ENCODE measurements around the gene AAK1.
"Not testable (repeated sequence)": the region's sequence is repeated elsewhere in the genome, so short reads cannot be mapped to it uniquely, and the experiment has no call there.

The AAK1 gene

DNA sequence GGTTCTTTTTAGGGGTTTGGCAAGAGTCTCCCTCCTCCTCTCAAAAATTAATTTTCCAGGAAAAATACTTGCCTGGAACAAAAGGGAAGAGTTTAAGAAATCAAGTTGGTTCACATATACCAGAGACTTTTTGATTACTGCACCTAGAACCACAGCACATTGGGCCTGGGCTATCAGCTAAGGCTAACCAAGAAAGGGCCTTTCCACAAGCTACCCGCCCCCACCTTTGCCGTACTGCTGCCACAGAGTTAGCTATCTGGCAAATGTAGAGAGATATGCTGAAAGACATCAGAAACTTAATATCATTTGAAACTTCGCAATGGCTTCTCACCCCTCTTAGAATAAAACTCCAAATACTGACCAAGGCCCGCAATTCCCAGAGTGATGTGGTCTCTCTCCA, 76.9 kb downstream of the AAK1 start:
- DNase-seq: no peak

GRCh38 chr2:69565431-69565839, 78.1 kb downstream of the AAK1 start:
- DNase-seq: no peak

- no peak for DNase-seq
These were observed 78.9 kb downstream of the AAK1 start for GRCh38 chr2:69564604-69565003.

DNA sequence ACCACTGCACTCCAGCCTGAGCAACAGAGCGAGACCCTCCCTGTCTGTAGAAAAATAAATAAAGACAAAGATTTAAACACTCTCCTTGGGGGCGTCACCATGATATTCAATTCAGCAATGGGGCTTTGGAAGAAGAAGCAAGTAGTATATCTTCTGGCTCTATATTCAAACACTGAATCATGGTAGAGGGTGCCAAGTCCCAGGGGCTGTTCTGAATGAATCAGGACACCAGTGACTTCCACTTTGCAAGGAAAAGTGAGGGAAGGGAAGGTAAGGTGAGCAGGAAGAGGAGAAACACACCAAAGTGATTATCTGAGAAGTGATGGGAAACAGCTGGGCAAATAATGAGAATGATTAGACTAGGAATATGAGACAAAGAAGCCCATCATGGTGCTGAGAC, 80.5 kb downstream of the AAK1 start:
- no peak for DNase-seq

GRCh38 chr2:69561101-69561500, 82.4 kb downstream of the AAK1 start:
- no peak for DNase-seq

- DNase-seq: no peak
These were observed 83.4 kb downstream of the AAK1 start for GRCh38 chr2:69560147-69560482.

DNA sequence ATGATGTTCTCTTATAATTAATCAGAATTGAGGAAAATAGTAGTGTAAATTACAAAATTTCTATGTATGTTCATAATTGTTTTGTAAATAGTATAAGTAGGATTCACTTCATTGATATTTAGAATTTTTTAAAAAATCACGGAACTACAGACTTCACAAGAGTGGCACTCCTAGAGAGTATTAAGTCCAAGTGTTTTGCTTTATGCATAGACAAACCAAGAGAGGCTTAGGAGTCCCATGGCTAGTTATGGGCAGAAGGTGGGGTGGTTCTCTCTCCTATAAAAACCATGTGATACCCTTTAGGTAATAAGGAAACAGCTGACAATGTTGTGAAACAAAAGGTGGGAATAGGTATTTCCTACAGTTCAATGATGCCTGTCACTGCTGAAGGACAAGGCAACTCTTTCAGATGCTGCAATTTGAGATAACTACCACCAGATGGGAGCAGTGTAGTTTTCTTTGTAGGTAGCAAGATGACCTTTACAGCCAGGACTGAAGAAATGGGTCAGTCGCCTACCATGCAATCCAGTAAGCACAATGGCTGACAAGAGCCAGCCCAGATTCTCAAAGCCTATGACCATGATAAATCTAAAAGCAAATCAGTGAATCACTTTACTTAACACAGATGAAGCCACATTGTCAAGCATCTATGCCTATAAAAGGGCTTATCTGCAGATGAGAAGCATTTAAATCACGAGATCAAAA, 83.9 kb downstream of the AAK1 start:
- DNase-seq: no peak

DNA sequence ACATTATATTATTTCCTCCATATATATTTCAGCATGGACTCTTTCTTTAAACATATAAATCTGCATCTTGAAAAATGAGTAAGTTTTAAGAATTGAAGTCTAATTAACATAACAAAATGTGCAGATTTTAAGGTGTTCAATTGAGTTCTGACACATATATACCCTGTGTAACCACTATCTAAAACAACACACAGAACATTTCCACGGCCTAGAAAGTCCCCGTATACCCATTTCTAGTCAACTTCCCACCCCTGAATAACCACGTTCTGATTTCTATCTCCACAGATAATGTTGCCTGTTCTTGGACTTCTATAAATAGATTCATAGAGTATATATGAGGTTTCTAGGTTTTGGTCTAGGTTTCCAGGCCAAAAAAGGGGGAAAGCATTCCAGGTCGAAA, 87.5 kb downstream of the AAK1 start:
- no peak for DNase-seq

DNA sequence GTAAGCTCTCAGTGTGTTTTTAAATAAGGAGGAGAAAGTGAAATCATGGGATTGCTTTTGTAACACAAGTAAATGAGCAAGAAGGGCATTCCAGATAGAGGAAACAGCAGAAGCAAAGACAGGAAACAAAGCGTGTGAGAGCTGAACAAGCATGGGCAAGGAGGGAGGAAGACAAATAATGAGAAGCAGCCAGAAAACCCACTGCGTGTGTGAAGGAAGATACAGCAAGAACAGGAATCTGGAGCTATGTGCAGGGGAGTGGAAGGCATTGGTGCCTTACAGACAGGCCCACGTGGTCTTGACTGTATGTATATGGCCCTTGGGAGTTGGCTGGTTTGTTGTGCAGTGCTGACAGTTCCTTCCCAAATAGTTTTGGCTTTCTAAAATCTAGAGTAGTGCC, 88.6 kb downstream of the AAK1 start:
- no peak for DNase-seq

- no peak for DNase-seq
These were observed 89.0 kb downstream of the AAK1 start for GRCh38 chr2:69554568-69554967.

GRCh38 chr2:69553991-69554390, 89.5 kb downstream of the AAK1 start:
- DNase-seq: no peak

GRCh38 chr2:69550511-69550910, 93.0 kb downstream of the AAK1 start:
- not testable (repeated sequence) for DNase-seq

GRCh38 chr2:69549421-69549820, 94.1 kb downstream of the AAK1 start:
- DNase-seq: no peak

GRCh38 chr2:69547984-69548715, 95.4 kb downstream of the AAK1 start:
- DNase-seq: no peak

DNA sequence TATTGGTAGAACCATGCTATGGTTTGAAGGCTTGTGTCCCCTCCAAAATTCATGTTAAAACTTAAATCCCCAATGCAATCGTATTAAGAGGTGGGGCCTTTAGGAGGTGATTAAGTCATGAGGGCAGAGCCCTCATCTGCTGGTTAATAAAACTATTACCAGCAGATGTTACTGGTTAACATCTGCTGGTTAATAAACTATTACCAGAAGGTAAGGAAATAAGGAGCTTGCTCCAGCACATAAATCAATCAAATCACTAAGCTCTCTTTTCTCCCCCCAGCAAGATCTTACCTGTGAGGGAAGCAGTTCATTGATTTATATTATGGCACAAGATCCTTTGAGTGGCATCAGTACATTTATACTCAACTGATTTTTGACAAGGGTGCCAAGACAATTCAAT, 96.9 kb downstream of the AAK1 start:
- no peak for DNase-seq

DNA sequence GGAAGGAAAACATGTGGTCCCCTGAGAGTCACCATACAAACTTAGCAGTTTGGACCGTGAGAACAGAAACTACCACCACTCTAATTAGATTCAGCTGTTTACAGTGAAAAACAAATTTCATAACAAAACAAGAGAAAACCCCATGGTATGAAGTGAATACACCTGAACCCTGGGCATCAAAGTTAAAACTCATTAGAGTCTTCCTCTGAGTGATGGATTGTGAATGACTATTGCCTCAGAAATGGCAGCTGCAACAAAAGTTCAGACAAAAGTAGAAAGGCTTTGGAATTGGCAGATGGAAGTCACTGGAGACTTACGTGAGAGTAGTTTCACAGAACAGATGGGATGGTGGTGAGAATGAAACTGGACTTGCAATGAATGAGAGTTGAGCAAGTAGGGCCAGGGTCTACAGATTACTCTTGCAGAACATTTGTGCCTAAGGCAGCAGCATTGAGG, 98.0 kb downstream of the AAK1 start:
- DNase-seq: no peak

- no peak for DNase-seq
These were observed 98.6 kb downstream of the AAK1 start for GRCh38 chr2:69544951-69545350.

DNA sequence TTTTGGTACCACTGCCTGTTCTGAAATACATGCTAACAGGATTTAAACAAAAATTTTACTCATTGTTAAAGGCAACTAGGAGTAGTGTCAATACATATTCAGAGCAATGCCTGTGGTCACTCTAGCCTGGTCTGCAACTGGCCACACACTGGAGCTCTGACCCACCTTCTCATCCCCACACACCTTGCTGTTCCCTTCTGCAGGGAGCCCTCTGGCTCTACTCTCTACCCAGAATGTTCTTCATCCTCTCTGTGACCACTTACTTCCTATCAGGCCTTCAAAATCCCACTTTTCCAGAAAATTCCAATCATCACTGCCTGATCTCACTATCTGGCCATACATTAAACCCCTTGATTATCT, 104.0 kb downstream of the AAK1 start:
- DNase-seq: no peak

DNA sequence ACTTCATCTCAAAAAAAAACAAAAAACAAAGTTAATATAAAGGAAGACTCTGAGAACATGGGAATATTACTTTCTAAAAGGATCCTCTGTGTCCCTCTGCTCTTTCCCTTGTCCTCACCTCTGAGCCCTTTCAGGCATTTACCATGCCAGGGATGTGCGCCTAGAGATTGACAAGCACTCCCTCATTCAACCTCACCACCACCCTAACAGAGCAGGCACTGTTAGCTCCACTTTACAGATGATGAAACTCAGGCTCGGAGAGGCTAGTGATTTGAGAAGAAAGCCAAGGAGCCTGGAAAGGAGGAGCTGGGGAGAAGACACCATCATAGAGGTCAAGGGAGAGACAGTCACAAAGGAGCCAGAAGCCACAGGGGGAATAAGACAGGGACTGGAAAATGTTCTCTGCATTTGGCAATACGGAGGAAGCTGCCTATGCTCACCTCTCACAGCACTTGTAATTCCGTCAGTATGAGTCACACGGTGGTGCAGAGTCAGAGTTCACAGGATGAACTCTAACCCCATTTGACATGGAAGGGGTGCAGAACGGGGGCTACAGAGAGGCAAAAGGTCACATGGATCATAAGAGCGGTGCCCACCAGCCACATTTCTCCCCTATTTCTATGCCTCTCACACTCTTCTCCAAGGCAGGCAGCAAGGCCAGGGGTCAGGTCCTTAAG, 104.5 kb downstream of the AAK1 start:
- no peak for DNase-seq

DNA sequence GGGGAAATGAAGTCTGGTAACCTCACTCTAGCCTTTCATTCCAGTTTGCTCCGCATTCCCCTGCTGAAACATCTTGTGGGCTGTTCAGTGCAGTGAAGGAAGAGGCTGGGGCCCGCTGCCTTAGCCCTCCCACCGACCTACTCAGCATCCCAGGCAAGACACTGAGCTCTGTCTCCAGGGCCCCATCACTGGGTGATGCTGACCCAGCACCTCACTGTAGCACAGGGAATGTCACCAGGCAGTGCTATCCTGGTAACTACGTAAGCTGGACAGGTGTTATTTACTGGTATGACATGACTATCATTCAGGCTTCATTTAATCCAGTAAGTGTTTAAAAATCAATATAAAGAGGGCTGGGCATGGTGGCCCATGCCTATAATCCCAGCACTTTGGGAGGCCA, 105.3 kb downstream of the AAK1 start:
- no peak for DNase-seq

DNA sequence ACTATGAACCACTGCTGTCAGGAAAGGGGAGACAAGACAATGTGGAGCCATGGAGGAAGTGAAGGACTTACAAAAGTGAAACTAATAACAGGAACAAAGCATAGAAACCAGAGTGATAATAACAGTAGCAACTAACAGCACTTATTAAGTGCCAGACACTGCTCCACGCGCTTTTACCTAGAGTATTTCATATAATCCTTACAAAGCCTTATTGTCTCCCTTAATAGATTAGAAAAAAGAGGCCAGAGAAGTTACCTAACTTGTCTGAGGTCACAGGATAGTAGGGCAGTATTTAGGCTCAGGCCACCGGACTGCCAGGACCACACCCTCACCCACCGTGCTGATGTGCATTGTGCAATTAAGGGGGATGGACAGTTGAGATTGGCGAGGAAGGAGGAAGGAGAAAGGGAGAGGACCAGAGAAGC, 107.7 kb downstream of the AAK1 start:
- no peak for DNase-seq

DNA sequence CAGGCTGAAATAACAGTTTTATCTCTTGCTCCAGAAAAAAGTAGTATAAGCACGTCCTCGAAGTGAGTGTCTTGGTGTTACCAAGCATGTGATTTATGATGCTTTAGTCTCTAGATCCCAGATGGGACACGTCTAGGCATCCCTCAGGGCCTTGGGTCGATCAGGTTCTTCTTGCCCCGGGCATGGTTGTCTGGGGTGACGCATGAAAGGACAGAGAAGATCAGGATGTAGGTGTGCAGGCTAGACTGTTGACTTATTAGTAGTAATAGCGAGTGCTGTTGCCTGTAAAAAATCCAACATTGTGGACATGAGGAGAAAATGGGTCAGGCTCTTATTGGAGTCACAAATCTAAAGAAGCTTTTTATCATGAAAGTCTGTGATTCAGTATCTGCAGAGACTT, 112.4 kb downstream of the AAK1 start:
- no peak for DNase-seq

GRCh38 chr2:69529480-69529879, 114.1 kb downstream of the AAK1 start:
- DNase-seq: no peak

DNA sequence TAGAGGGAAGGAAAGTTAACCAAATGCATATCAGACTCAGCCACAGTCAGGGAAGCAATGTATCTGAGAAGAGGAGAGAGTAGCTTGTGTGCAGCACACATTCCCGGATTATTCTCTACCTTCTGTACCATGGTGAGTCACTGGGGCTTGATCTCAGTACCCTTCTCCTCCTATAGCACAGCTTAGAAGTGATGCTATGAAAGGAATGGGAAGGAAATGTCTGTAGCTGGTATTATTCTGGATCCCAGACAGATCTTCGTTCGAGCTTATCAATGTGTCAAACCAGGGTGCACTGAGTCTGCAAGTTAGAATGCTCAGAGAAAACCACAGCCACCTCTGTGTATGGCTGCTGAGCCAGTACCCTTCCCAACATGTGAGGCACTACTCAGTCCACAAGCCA, 118.3 kb downstream of the AAK1 start:
- DNase-seq: no peak
